HEK293 (cell line): ENCODE results near the gene PRKAG2.

ENCODE experiments used
- CTCF ChIP-seq: fragments of 450-650 bp; formaldehyde crosslinking; IDR thresholded peaks from 2 replicates; pipeline ENCODE4 v1.5.1; 2016; ENCODE audit warnings: missing biosample characterization, missing genetic modification characterization
- KLF9 ChIP-seq: fragments of 450-650 bp; formaldehyde crosslinking; IDR thresholded peaks from 2 replicates; pipeline ENCODE4 v1.5.1; 2016; ENCODE audit warnings: missing biosample characterization, missing genetic modification characterization, low read depth
- ZBTB26 ChIP-seq: fragments of 450-650 bp; formaldehyde crosslinking; optimal IDR thresholded peaks from 2 replicates; pipeline ENCODE3; 2016; ENCODE audit warnings: missing biosample characterization, mild to moderate bottlenecking, missing genetic modification characterization
- ZNF114 ChIP-seq: fragments of 450-650 bp; formaldehyde crosslinking; IDR thresholded peaks from 2 replicates; pipeline ENCODE4 v1.5.0; 2017; ENCODE audit warnings: missing biosample characterization, missing genetic modification characterization
- ZNF23 ChIP-seq: fragments of 450-650 bp; formaldehyde crosslinking; IDR thresholded peaks from 2 replicates; pipeline ENCODE4 v1.5.1; 2016; ENCODE audit warnings: missing biosample characterization, missing genetic modification characterization, borderline replicate concordance
- ZNF394 ChIP-seq: fragments of 450-650 bp; formaldehyde crosslinking; IDR thresholded peaks from 2 replicates; pipeline ENCODE4 v1.5.1; 2016; ENCODE audit warnings: missing biosample characterization, missing genetic modification characterization, mild to moderate bottlenecking, moderate library complexity, borderline replicate concordance

- TF ChIP-seq CTCF (tag by site-specific recombination), result no peak
- TF ChIP-seq ZNF23 (tag by site-specific recombination), result no peak
- no peak for TF ChIP-seq ZNF394
- no peak for TF ChIP-seq ZNF114
- TF ChIP-seq ZBTB26 (tag by site-specific recombination), result no peak
- no peak for TF ChIP-seq KLF9
Observed at GRCh38 chr7:151794508-151795167, 82.3 kb downstream of the PRKAG2 start.
